K562 (cell line): ENCODE measurements around the gene S100A3. TPM values are rescaled to one million over a fixed set of nuclear protein-coding genes. Genes with fewer than 3 reads are reported as not detected.

Experiments used
- ATAC-seq: fragments of 200-7000 bp; cut with Tn5 transposase; 3 replicates; pipeline ENCODE4 v1.9.1; 2020; ENCODE audit warnings: moderate library complexity
- BruUV-seq: library from RNA; stranded (reverse); fragments of 400-500 nt; replicated peaks from 2 replicates; lab custom pipeline; 2021; lab: Mats Ljungman, UMichigan
- CTCF ChIA-PET: fragments of 300-600 bp; formaldehyde crosslinking; extraction: SDS; loops from one replicate; lab custom pipeline; 2021; ENCODE audit warnings: low intra/inter-chr PET ratio; lab: Yijun Ruan, JAX
- POLR2A ChIA-PET: fragments of 300-600, 350-650 bp; sonication (Branson Sonifier 250); formaldehyde crosslinking; extraction: SDS; loops from one replicate; lab custom pipeline; 2021; ENCODE audit warnings: antibody characterized with exemption, inconsistent platforms; lab: Yijun Ruan, JAX
- DNase-seq, 4 experiments: peaks; one replicate each; pipeline versions ENCODE4 v3.0.0 to v3.0.0-alpha.2; 2011 to 2018; ENCODE audit warnings: low spot score in 3 of 4, mixed read lengths in 3 of 4; ENCODE audit errors: extremely low read depth in 1 of 4
- FAIRE-seq: peaks from 2 replicates; lab custom pipeline; 2011; peaks lifted over from hg19 to GRCh38; lab: Jason Lieb, UNC
- H2AFZ ChIP-seq: 2 replicates; pipeline ENCODE4 v1.6.0; 2011; ENCODE audit warnings: low read depth, low read length, control low read depth, inconsistent platforms
- H3K27ac ChIP-seq: fragments of 200-600 bp; 3 replicates; pipeline ENCODE4 v1.8.0; 2011; ENCODE audit warnings: low read depth, mild to moderate bottlenecking, control low read depth, inconsistent platforms, low read length, moderate library complexity, mixed read lengths; ENCODE audit errors: extremely low read depth
- H3K27me3 ChIP-seq, 2 experiments: fragments of 300-600 bp in 1 of 2; 2 replicates in 1 of 2; 3 replicates in 1 of 2; pipeline versions ENCODE4 v1.6.0 to v1.8.0; 2011; ENCODE audit warnings: inconsistent platforms in 2 of 2, low read length in 2 of 2, mild to moderate bottlenecking in 1 of 2, mixed read lengths in 1 of 2, moderate library complexity in 1 of 2; ENCODE audit not compliant: control insufficient read depth in 2 of 2, insufficient read depth in 2 of 2
- H3K36me3 ChIP-seq: fragments of 300-600 bp; 3 replicates; pipeline ENCODE4 v1.8.0; 2011; ENCODE audit warnings: mild to moderate bottlenecking, low read length, inconsistent platforms; ENCODE audit not compliant: control insufficient read depth, insufficient read depth
- H3K4me1 ChIP-seq, 2 experiments: fragments of 200-600 bp in 1 of 2; replicated peaks in 1 of 2; 2 replicates in 1 of 2; 3 replicates in 1 of 2; pipeline versions ENCODE4 v1.5.1 to v1.8.0; 2011; ENCODE audit warnings: inconsistent platforms in 2 of 2, low read length in 2 of 2, mild to moderate bottlenecking in 1 of 2, mixed read lengths in 1 of 2, moderate library complexity in 1 of 2; ENCODE audit not compliant: control insufficient read depth in 2 of 2, insufficient read depth in 2 of 2
- H3K4me2 ChIP-seq: 2 replicates; pipeline ENCODE4 v1.6.1; 2011; ENCODE audit warnings: low read length, control low read depth, inconsistent platforms, mixed read lengths; ENCODE audit not compliant: insufficient read depth
- H3K4me3 ChIP-seq: fragments of 200-600 bp; sonication (generic), shearing (Covaris generic); 2 replicates; pipeline ENCODE4 v1.5.1; 2016; ENCODE audit warnings: control low read depth, inconsistent platforms
- H3K79me2 ChIP-seq: fragments of 200-600 bp; 3 replicates; pipeline ENCODE4 v1.8.0; 2011; ENCODE audit warnings: low read length, inconsistent platforms; ENCODE audit not compliant: control insufficient read depth, insufficient read depth
- H3K9ac ChIP-seq, 2 experiments: 2 replicates each; pipeline versions ENCODE4 v1.6.0 to v1.6.1; 2011; ENCODE audit warnings: low read depth in 2 of 2, low read length in 2 of 2, control low read depth in 1 of 2, inconsistent platforms in 1 of 2, mild to moderate bottlenecking in 1 of 2, mixed read lengths in 1 of 2; ENCODE audit not compliant: insufficient read depth in 1 of 2
- H3K9me1 ChIP-seq: one replicate; pipeline ENCODE4 v1.6.0; 2011; ENCODE audit warnings: inconsistent platforms, mild to moderate bottlenecking, low read length, moderate library complexity; ENCODE audit not compliant: control insufficient read depth, insufficient read depth
- H3K9me3 ChIP-seq: replicated peaks from 2 replicates; pipeline ENCODE4 v1.5.1; 2011; ENCODE audit warnings: low read depth, low read length, inconsistent platforms; ENCODE audit not compliant: control insufficient read depth, insufficient read depth
- H4K20me1 ChIP-seq: replicated peaks from 2 replicates; pipeline ENCODE4 v1.6.1; 2011; ENCODE audit warnings: low read length, inconsistent platforms, mixed read lengths; ENCODE audit not compliant: control insufficient read depth, insufficient read depth
- CHD7 ChIP-seq: fragments of 200-600 bp; sonication (generic); IDR thresholded peaks from one replicate; pipeline ENCODE4 v1.6.1; 2012; ENCODE audit warnings: mild to moderate bottlenecking, low read depth, low read length, inconsistent platforms
- RBFOX2 ChIP-seq: fragments of 200-400 bp; formaldehyde crosslinking; IDR thresholded peaks from 2 replicates; pipeline ENCODE4 v1.6.1; 2017; ENCODE audit warnings: low read depth, mild to moderate bottlenecking, low read length, moderate library complexity
- RBM14 ChIP-seq: fragments of 200-400 bp; formaldehyde crosslinking; IDR thresholded peaks from 2 replicates; pipeline ENCODE4 v1.6.1; 2018; ENCODE audit warnings: low read depth, mild to moderate bottlenecking, low read length, moderate library complexity, borderline replicate concordance; ENCODE audit not compliant: insufficient read depth
- SP2 ChIP-seq: IDR thresholded peaks from 2 replicates; pipeline ENCODE4 v1.6.1; 2011; ENCODE audit warnings: mild to moderate bottlenecking, low read depth, low read length, moderate library complexity; ENCODE audit not compliant: poor library complexity, severe bottlenecking; ENCODE audit errors: extremely low read depth
- WGBS: fragments of 100-300 bp; shearing (Covaris generic); methylation state at CpG from one replicate; pipeline ENCODE4 v1.1.6; 2016; ENCODE audit warnings: low coverage, mixed read lengths; ENCODE audit not compliant: insufficient coverage; ENCODE audit errors: missing lambda C conversion rate; 5-methylcytosine and 5-hydroxymethylcytosine counted together
- in situ Hi-C: fragments of 300-500 bp; cut with MboI; formaldehyde crosslinking; loops from 4 replicates; pipeline ENCODE4 v1.15.0; 2018; ENCODE audit warnings: inconsistent platforms, mixed read lengths
- intact Hi-C: fragments of 100-400 bp; cut with micrococcal nuclease; formaldehyde crosslinking; loops from 2 replicates; pipeline ENCODE4 v1.14.2; 2022
- polyA plus RNA-seq, 8 experiments: library from polyadenylated mRNA; depleted of rRNA in 4 of 8; stranded (reverse) in 5 of 8; unstranded in 3 of 8; fragments of >200 nt; fragmentation: Nextera tagmentation in 2 of 8; fragmentation: Illumina TruSeq in 1 of 8; extraction: Ambion mirVana in 2 of 8; extraction: Trizol in 1 of 8; gene quantifications; 2 replicates each; pipeline versions ENCODE4 v1.2.1 to v1.2.3, GENCODE V29; 2011 to 2014; ENCODE audit warnings: inconsistent platforms in 1 of 8, missing spikeins in 1 of 8
- total RNA-seq, 7 experiments: library from RNA; depleted of rRNA in 6 of 7; stranded (reverse); fragments of >200 nt in 6 of 7; fragmentation: Illumina TruSeq in 2 of 7; extraction: Trizol in 2 of 7; gene quantifications; 2 replicates each; pipeline versions ENCODE4 v1.2.1 to v1.2.3, GENCODE V29; 2011 to 2021; ENCODE audit warnings: low replicate concordance in 1 of 7

Gene S100A3
- total and polyA plus RNA-seq, 9 of the 15 experiments (the other 6 are each of a cell fraction or from before 2014, with no cell fraction given), result 0.08 to 1.7 (median 0.18) TPM; not detected in 4

- no TSS peak for BruUV-seq
- no peaks in the 10 kb centered on the region for H3K79me2 ChIP-seq
- H2AFZ ChIP-seq, result no peak overlapping the region
- WGBS, result 62% methylated on average over 7 of the region's 7 CpGs
- H3K4me3 ChIP-seq, result no peak overlapping the region
- CTCF ChIA-PET, result interaction anchor here (0.6 kb wide), 1 partner anchor 60 kb away, joined by 3 read pairs; no protein-coding TSS in a partner anchor
- no peak overlapping the region for H3K9ac ChIP-seq
- H3K4me2 ChIP-seq, result no peak overlapping the region
- H3K36me3 ChIP-seq, result no peaks in the 10 kb centered on the region
- in situ Hi-C loops (loop anchor here (10.0 kb wide), 1 partner anchor 51 kb away; the partner anchor contains the start of gene S100A2), intact Hi-C loops (loop anchor here (5.0 to 10.0 kb wide), 3 partner anchors 159 to 474 kb away; partner anchors contain the start of genes ILF2, RAB13 and SLC27A3)
- H3K4me1 ChIP-seq, result peaks cover 9 to 19% of the 10 kb centered on the region in 2 experiments; a peak in 3 of 5 replicates
- TF ChIP-seq SP2 (no peak), RBM14 (no peak), RBFOX2 (no peak), CHD7 (no peak)
- ATAC-seq (no peak), DNase-seq (no peak), FAIRE-seq (no peak)
- H3K9me1 ChIP-seq, result no peaks in the 10 kb centered on the region
- H3K27me3 ChIP-seq, result no peaks in the 10 kb centered on the region
- H3K9me3 ChIP-seq, result no peaks in the 10 kb centered on the region
- no peak overlapping the region for H3K27ac ChIP-seq
- POLR2A ChIA-PET, result no interaction called here
- H4K20me1 ChIP-seq, result no peaks in the 10 kb centered on the region
Observed at GRCh38 chr1:153513666-153514065, 35.4 kb downstream of the S100A3 start.
